HEK293 (cell line): ENCODE data around the gene KLHL29.

Experiments
- CTCF ChIP-seq: fragments of 450-650 bp; formaldehyde crosslinking; IDR thresholded peaks from 2 replicates; pipeline ENCODE4 v1.5.1; 2016; ENCODE audit warnings: missing biosample characterization, missing genetic modification characterization
- PRDM2 ChIP-seq: fragments of 450-650 bp; formaldehyde crosslinking; IDR thresholded peaks from 2 replicates; pipeline ENCODE4 v1.5.1; 2016; ENCODE audit warnings: missing biosample characterization, missing genetic modification characterization, borderline replicate concordance
- ZBTB20 ChIP-seq: fragments of 450-650 bp; formaldehyde crosslinking; IDR thresholded peaks from 2 replicates; pipeline ENCODE4 v1.5.1; 2016; ENCODE audit warnings: missing biosample characterization, missing genetic modification characterization

- TF ChIP-seq CTCF (tag by site-specific recombination) (no peak), PRDM2 (tag by site-specific recombination) (no peak), ZBTB20 (tag by site-specific recombination) (no peak)
Observed at GRCh38 chr2:23746141-23746863, 361.3 kb downstream of the KLHL29 start.
